WTC11 (cell line): ENCODE results near the gene RMDN3. TPM values are rescaled to one million over a fixed set of nuclear protein-coding genes. Genes with fewer than 3 reads are reported as not detected.

Experiments used
- ATAC-seq: fragments of 200-7000 bp; cut with Tn5 transposase; 2 replicates; pipeline ENCODE4 v1.10.0; 2021; ENCODE audit warnings: mild to moderate bottlenecking, moderate library complexity
- CTCF ChIA-PET: fragments of 300-600 bp; sonication (Branson Sonifier 250); formaldehyde crosslinking; loops from one replicate; lab custom pipeline; 2021; ENCODE audit warnings: antibody characterized with exemption; lab: Charles Lee
- POLR2A ChIA-PET: fragments of 350-600 bp; sonication (Branson Sonifier 250); formaldehyde crosslinking; loops from one replicate; lab custom pipeline; 2021; ENCODE audit warnings: antibody characterized with exemption; lab: Charles Lee
- DNase-seq: peaks from one replicate; pipeline ENCODE4 v3.0.0; 2021; ENCODE audit warnings: low spot score
- H3K27ac Mint-ChIP-seq: 2 replicates; pipeline ENCODE4 v1.8.0; 2021; ENCODE audit warnings: mixed read lengths
- H3K27me3 Mint-ChIP-seq: 2 replicates; pipeline ENCODE4 v1.8.0; 2021; ENCODE audit warnings: low read depth, mild to moderate bottlenecking, moderate library complexity, mixed read lengths
- H3K36me3 Mint-ChIP-seq: 2 replicates; pipeline ENCODE4 v1.8.0; 2021; ENCODE audit warnings: mixed read lengths
- H3K4me1 Mint-ChIP-seq: 2 replicates; pipeline ENCODE4 v1.8.0; 2022; ENCODE audit warnings: mixed read lengths
- H3K4me3 Mint-ChIP-seq: 2 replicates; pipeline ENCODE4 v1.8.0; 2021; ENCODE audit warnings: mild to moderate bottlenecking, moderate library complexity, mixed read lengths
- H3K9me3 Mint-ChIP-seq: 2 replicates; pipeline ENCODE4 v1.8.0; 2021; ENCODE audit warnings: mixed read lengths
- AFF4 ChIP-seq: sonication (generic); formaldehyde crosslinking; IDR thresholded peaks from 2 replicates; pipeline ENCODE4 v1.8.1; 2023; ENCODE audit warnings: mild to moderate bottlenecking, missing genetic modification reagents, borderline replicate concordance
- ATF2 ChIP-seq: sonication (generic); formaldehyde crosslinking; IDR thresholded peaks from 2 replicates; pipeline ENCODE4 v1.8.1; 2022; ENCODE audit warnings: low read depth, missing genetic modification reagents, borderline replicate concordance
- CDX4 ChIP-seq: fragments of 250-450 bp; sonication (Bioruptor Pico); IDR thresholded peaks from 2 replicates; pipeline ENCODE4 v1.9.0; 2021; ENCODE audit warnings: moderate library complexity, mild to moderate bottlenecking, inconsistent platforms, borderline replicate concordance
- CREM ChIP-seq: sonication (generic); formaldehyde crosslinking; IDR thresholded peaks from 2 replicates; pipeline ENCODE4 v1.8.1; 2022; ENCODE audit warnings: mild to moderate bottlenecking, missing genetic modification reagents, moderate library complexity
- E2F5 ChIP-seq: sonication (generic); formaldehyde crosslinking; IDR thresholded peaks from 2 replicates; pipeline ENCODE4 v1.8.1; 2022; ENCODE audit warnings: mild to moderate bottlenecking, moderate library complexity, missing genetic modification reagents
- ETV6 ChIP-seq: sonication (generic); formaldehyde crosslinking; IDR thresholded peaks from 2 replicates; pipeline ENCODE4 v1.8.1; 2022; ENCODE audit warnings: mild to moderate bottlenecking, missing genetic modification reagents
- FOXK1 ChIP-seq: sonication (generic); formaldehyde crosslinking; IDR thresholded peaks from 2 replicates; pipeline ENCODE4 v1.8.0; 2022; ENCODE audit warnings: mild to moderate bottlenecking, moderate library complexity, missing genetic modification reagents
- FOXP1 ChIP-seq: sonication (generic); formaldehyde crosslinking; IDR thresholded peaks from 2 replicates; pipeline ENCODE4 v1.8.0; 2022; ENCODE audit warnings: missing genetic modification reagents, mild to moderate bottlenecking, moderate library complexity, borderline replicate concordance
- FOXP4 ChIP-seq: sonication (generic); formaldehyde crosslinking; IDR thresholded peaks from 2 replicates; pipeline ENCODE4 v1.8.0; 2022; ENCODE audit warnings: mild to moderate bottlenecking, missing genetic modification reagents
- GABPB1 ChIP-seq: sonication (generic); formaldehyde crosslinking; IDR thresholded peaks from 2 replicates; pipeline ENCODE4 v1.8.1; 2023; ENCODE audit warnings: mild to moderate bottlenecking, missing genetic modification reagents
- PREB ChIP-seq: sonication (generic); formaldehyde crosslinking; IDR thresholded peaks from 2 replicates; pipeline ENCODE4 v1.8.1; 2022; ENCODE audit warnings: mild to moderate bottlenecking, missing genetic modification reagents, moderate library complexity, borderline replicate concordance
- SOX15 ChIP-seq: fragments of 250-450 bp; sonication (Bioruptor Pico); IDR thresholded peaks from 2 replicates; pipeline ENCODE4 v1.9.0; 2021; ENCODE audit warnings: mild to moderate bottlenecking
- SP1 ChIP-seq: sonication (generic); formaldehyde crosslinking; conservative IDR thresholded peaks from 2 replicates; pipeline ENCODE4 v1.8.1; 2022; ENCODE audit warnings: missing genetic modification reagents
- USF1 ChIP-seq: sonication (generic); formaldehyde crosslinking; IDR thresholded peaks from 2 replicates; pipeline ENCODE4 v1.8.0; 2022; ENCODE audit warnings: mild to moderate bottlenecking, missing genetic modification reagents
- ZMAT4 ChIP-seq: fragments of 250-450 bp; sonication (Bioruptor Pico); IDR thresholded peaks from 2 replicates; pipeline ENCODE4 v1.9.0; 2021; ENCODE audit warnings: mild to moderate bottlenecking
- ZSCAN18 ChIP-seq: fragments of 250-450 bp; sonication (Bioruptor Pico); IDR thresholded peaks from 2 replicates; pipeline ENCODE4 v2.1.2; 2022; ENCODE audit warnings: mild to moderate bottlenecking, moderate library complexity
- total RNA-seq: library from RNA; stranded (reverse); gene quantifications from 3 replicates; pipeline ENCODE4 v1.2.3, GENCODE V29; 2021

RMDN3 gene
- total RNA-seq, 1 experiment from 2014 or later = 22.8 TPM

GRCh38 chr15:40763801-40764628 is 9.0 kb upstream of the RMDN3 start, which contains the start of gene GCHFR (continued):
- TF ChIP-seq AFF4 (peak; percentile 60; the same call in 1 of the 2 replicates), ETV6 (CRISPR knock-in tag) (peak; percentile 59; the same call in 1 of the 2 replicates), FOXK1 (peak; percentile 48), ZSCAN18 (CRISPR knock-in tag) (no peak), ZMAT4 (CRISPR knock-in tag) (no peak), CDX4 (CRISPR knock-in tag) (no peak), FOXP4 (CRISPR knock-in tag) (peak; percentile 17; the same call in 1 of the 2 replicates), CREM (no peak)

GRCh38 chr15:40762919-40763800 is 8.1 kb upstream of the RMDN3 start:
- H3K4me3 Mint-ChIP-seq = peak overlapping the region; percentile 81
- TF ChIP-seq SOX15 (CRISPR knock-in tag) (no peak), E2F5 (CRISPR knock-in tag) (0 out of 2 replicates have a peak, but pooled peaks have one; percentile 13), FOXP1 (CRISPR knock-in tag) (0 out of 2 replicates have a peak, but pooled peaks have one; percentile 10), USF1 (CRISPR knock-in tag) (no peak), SP1 (CRISPR knock-in tag) (peak; percentile 12; the same call in 1 of the 2 replicates), GABPB1 (CRISPR knock-in tag) (peak; percentile 64), PREB (CRISPR knock-in tag) (no peak), ATF2 (CRISPR knock-in tag) (no peak)
- DNase-seq = peak; percentile 50
- ChIA-PET POLR2A (interaction anchor here (1.0 to 1.9 kb wide), 2 partner anchors 81 to 108 kb away, joined by 3 to 8 read pairs; partner anchors contain the start of gene SPINT1), CTCF (interaction anchor here (0.9 to 7.8 kb wide), 17 partner anchors 16 to 173 kb away, joined by 3 to 60 read pairs (median 4); partner anchors contain the start of genes DNAJC17, RHOV, SPINT1 and VPS18)
- peaks cover 31% of the 10 kb centered on the region for H3K4me1 Mint-ChIP-seq
- ATAC-seq = peak; percentile 0; the same call in 1 of the 2 replicates
- peaks cover 14% of the 10 kb centered on the region for H3K27me3 Mint-ChIP-seq
- no peaks in the 10 kb centered on the region for H3K9me3 Mint-ChIP-seq
- H3K36me3 Mint-ChIP-seq = no peaks in the 10 kb centered on the region
- no peak overlapping the region for H3K27ac Mint-ChIP-seq
